Type B pancreatic cell (in vitro differentiated cells): ENCODE data around the gene ATRNL1. TPM values are rescaled to one million over a fixed set of nuclear protein-coding genes. Genes with fewer than 3 reads are reported as not detected.
A peak's percentile ranks its signal among the peaks of the same experiment; 100 is the strongest.
"Not testable (repeated sequence)": the region's sequence is repeated elsewhere in the genome, so short reads cannot be mapped to it uniquely, and the experiment has no call there.

ENCODE experiments used
- DNase-seq: peaks from one replicate; pipeline ENCODE4 v3.0.0; 2021; ENCODE audit warnings: mixed read lengths; ENCODE audit not compliant: unreplicated experiment; ENCODE audit errors: extremely low spot score
- H3K27ac Mint-ChIP-seq: 2 replicates; pipeline ENCODE4 v1.8.0; 2021; ENCODE audit warnings: mild to moderate bottlenecking, mixed read lengths
- H3K27me3 Mint-ChIP-seq: 2 replicates; pipeline ENCODE4 v1.8.0; 2021; ENCODE audit warnings: mixed read lengths
- H3K36me3 Mint-ChIP-seq: 2 replicates; pipeline ENCODE4 v1.8.0; 2021; ENCODE audit warnings: mixed read lengths
- H3K4me1 Mint-ChIP-seq: one replicate; pipeline ENCODE4 v1.8.0; 2021; ENCODE audit warnings: mixed read lengths; ENCODE audit not compliant: unreplicated experiment
- H3K4me3 Mint-ChIP-seq: 2 replicates; pipeline ENCODE4 v1.8.0; 2021; ENCODE audit warnings: mild to moderate bottlenecking, mixed read lengths
- H3K9me3 Mint-ChIP-seq: 2 replicates; pipeline ENCODE4 v1.8.0; 2021; ENCODE audit warnings: mixed read lengths
- CTCF ChIP-seq: fragments of 200-600 bp; sonication (generic); conservative IDR thresholded peaks from 2 replicates; pipeline ENCODE4 v1.5.0; 2021; ENCODE audit warnings: antibody characterized with exemption, mild to moderate bottlenecking
- total RNA-seq: library from RNA; stranded (reverse); gene quantifications from 2 replicates; pipeline ENCODE4 v1.2.1, GENCODE V29; 2021; ENCODE audit warnings: low replicate concordance

The ATRNL1 gene
- total RNA-seq, 1 donor from 2014 or later = 38.4 TPM

GRCh38 chr10:115827231-115828009, 734.3 kb downstream of the ATRNL1 start:
- Mint-ChIP-seq H3K9me3 (no peaks in the 10 kb centered on the region), H3K27ac (no peak overlapping the region), H3K27me3 (peaks cover 4% of the 10 kb centered on the region), H3K4me3 (no peak overlapping the region), H3K36me3 (no peaks in the 10 kb centered on the region), H3K4me1 (peaks cover 14% of the 10 kb centered on the region)
- TF ChIP-seq CTCF = no peak
- DNase-seq = no peak

- not testable (repeated sequence) for H3K9me3 Mint-ChIP-seq, H3K27ac Mint-ChIP-seq, H3K36me3 Mint-ChIP-seq, H3K27me3 Mint-ChIP-seq, H3K4me3 Mint-ChIP-seq, DNase-seq
- peaks cover 14% of the 10 kb centered on the region for H3K4me1 Mint-ChIP-seq
Observed at GRCh38 chr10:115828182-115828581, 735.0 kb downstream of the ATRNL1 start.

- DNase-seq = no peak
- Mint-ChIP-seq H3K36me3 (no peaks in the 10 kb centered on the region), H3K4me1 (peaks cover 14% of the 10 kb centered on the region), H3K4me3 (no peak overlapping the region), H3K27ac (no peak overlapping the region), H3K9me3 (no peaks in the 10 kb centered on the region), H3K27me3 (peaks cover 4% of the 10 kb centered on the region)
- peak; percentile 23 for TF ChIP-seq CTCF
Observed at GRCh38 chr10:115829521-115830205, 736.5 kb downstream of the ATRNL1 start.

GRCh38 chr10:115830265-115830970, 737.3 kb downstream of the ATRNL1 start:
- H3K36me3 Mint-ChIP-seq = no peaks in the 10 kb centered on the region
- H3K27me3 Mint-ChIP-seq = peaks cover 4% of the 10 kb centered on the region
- TF ChIP-seq CTCF = no peak
- H3K27ac Mint-ChIP-seq = no peak overlapping the region
- no peak overlapping the region for H3K4me3 Mint-ChIP-seq
- H3K9me3 Mint-ChIP-seq = no peaks in the 10 kb centered on the region
- no peak for DNase-seq
- H3K4me1 Mint-ChIP-seq = peaks cover 14% of the 10 kb centered on the region

- Mint-ChIP-seq H3K9me3 (no peaks in the 10 kb centered on the region), H3K36me3 (no peaks in the 10 kb centered on the region), H3K4me3 (no peak overlapping the region), H3K27me3 (peaks cover 4% of the 10 kb centered on the region), H3K27ac (no peak overlapping the region), H3K4me1 (peaks cover 14% of the 10 kb centered on the region)
- TF ChIP-seq CTCF = no peak
- DNase-seq = no peak
Observed at GRCh38 chr10:115831016-115831415, 737.9 kb downstream of the ATRNL1 start.

GRCh38 chr10:115833119-115833518, 740.0 kb downstream of the ATRNL1 start:
- no peak for TF ChIP-seq CTCF
- peaks cover 14% of the 10 kb centered on the region for H3K4me1 Mint-ChIP-seq
- peaks cover 4% of the 10 kb centered on the region for H3K27me3 Mint-ChIP-seq
- no peaks in the 10 kb centered on the region for H3K36me3 Mint-ChIP-seq
- H3K9me3 Mint-ChIP-seq = no peaks in the 10 kb centered on the region
- no peak for DNase-seq
- no peak overlapping the region for H3K4me3 Mint-ChIP-seq
- no peak overlapping the region for H3K27ac Mint-ChIP-seq
